Astrocyte (in vitro differentiated cells and primary cell): ENCODE data around the gene AKR1C3. TPM values are rescaled to one million over a fixed set of nuclear protein-coding genes. Genes with fewer than 3 reads are reported as not detected.

ENCODE experiments used
- DNase-seq: peaks from one replicate; pipeline ENCODE4 v3.0.0-alpha.2; 2010; ENCODE audit warnings: low read depth
- FAIRE-seq: peaks from 2 replicates; lab custom pipeline; 2011; peaks lifted over from hg19 to GRCh38; lab: Jason Lieb, UNC
- H2AFZ ChIP-seq: 2 replicates; pipeline ENCODE4 v1.6.0; 2012; ENCODE audit warnings: low read depth, low read length, inconsistent platforms
- H3K27ac ChIP-seq: 2 replicates; pipeline ENCODE4 v1.5.1; 2011; ENCODE audit warnings: low read depth, low read length, inconsistent platforms
- H3K27me3 ChIP-seq: 2 replicates; pipeline ENCODE4 v1.6.0; 2011; ENCODE audit warnings: low read length, inconsistent platforms; ENCODE audit not compliant: insufficient read depth
- H3K36me3 ChIP-seq: 2 replicates; pipeline ENCODE4 v1.5.1; 2011; ENCODE audit warnings: low read length, inconsistent platforms; ENCODE audit not compliant: insufficient read depth
- H3K4me1 ChIP-seq: 2 replicates; pipeline ENCODE4 v1.5.1; 2011; ENCODE audit warnings: low read length, inconsistent platforms; ENCODE audit not compliant: insufficient read depth
- H3K4me2 ChIP-seq: 2 replicates; pipeline ENCODE4 v1.6.0; 2012; ENCODE audit warnings: low read length, inconsistent platforms
- H3K4me3 ChIP-seq: 2 replicates; pipeline ENCODE4 v1.5.1; 2011; ENCODE audit warnings: low read depth, mild to moderate bottlenecking, low read length, inconsistent platforms; ENCODE audit not compliant: insufficient read depth
- H3K79me2 ChIP-seq: 2 replicates; pipeline ENCODE4 v1.6.0; 2012; ENCODE audit warnings: mild to moderate bottlenecking, low read length, inconsistent platforms; ENCODE audit not compliant: insufficient read depth
- H3K9ac ChIP-seq: 2 replicates; pipeline ENCODE4 v1.6.0; 2012; ENCODE audit warnings: mild to moderate bottlenecking, low read length, inconsistent platforms
- H3K9me3 ChIP-seq: 2 replicates; pipeline ENCODE4 v1.5.1; 2012; ENCODE audit warnings: low read depth, mild to moderate bottlenecking, low read length, inconsistent platforms; ENCODE audit not compliant: insufficient read depth
- H4K20me1 ChIP-seq: 2 replicates; pipeline ENCODE4 v1.6.0; 2012; ENCODE audit warnings: low read length, inconsistent platforms; ENCODE audit not compliant: insufficient read depth
- H3K27ac Mint-ChIP-seq: one replicate; pipeline ENCODE4 v1.8.0; 2021; ENCODE audit warnings: mild to moderate bottlenecking, mixed read lengths; ENCODE audit not compliant: unreplicated experiment
- H3K27me3 Mint-ChIP-seq: one replicate; pipeline ENCODE4 v1.8.0; 2021; ENCODE audit warnings: low read depth, mixed read lengths; ENCODE audit not compliant: unreplicated experiment
- H3K36me3 Mint-ChIP-seq: one replicate; pipeline ENCODE4 v1.8.0; 2021; ENCODE audit warnings: low read depth, mixed read lengths; ENCODE audit not compliant: unreplicated experiment
- H3K4me1 Mint-ChIP-seq: one replicate; pipeline ENCODE4 v1.8.0; 2021; ENCODE audit warnings: low read depth, mixed read lengths; ENCODE audit not compliant: unreplicated experiment
- H3K4me3 Mint-ChIP-seq: one replicate; pipeline ENCODE4 v1.8.0; 2021; ENCODE audit warnings: mild to moderate bottlenecking, moderate library complexity, mixed read lengths; ENCODE audit not compliant: unreplicated experiment
- H3K9me3 Mint-ChIP-seq: one replicate; pipeline ENCODE4 v1.8.0; 2021; ENCODE audit warnings: mild to moderate bottlenecking, mixed read lengths; ENCODE audit not compliant: unreplicated experiment
- EZH2 ChIP-seq: IDR thresholded peaks from 2 replicates; pipeline ENCODE4 v1.6.1; 2012; ENCODE audit warnings: mild to moderate bottlenecking, low read length, inconsistent platforms; ENCODE audit not compliant: insufficient read depth
- total RNA-seq: library from RNA; stranded (reverse); gene quantifications from 2 replicates; pipeline ENCODE4 v1.2.1, GENCODE V29; 2021
- TF ChIP-seq, protein P1 (sequence below): IDR thresholded peaks from 2 replicates; pipeline ENCODE4 v1.5.1; 2011; ENCODE audit warnings: low read depth, mild to moderate bottlenecking, inconsistent platforms, low read length, moderate library complexity; ENCODE audit not compliant: insufficient read depth

Gene AKR1C3
- total RNA-seq, 1 donor from 2014 or later: 0.43 TPM

DNA sequence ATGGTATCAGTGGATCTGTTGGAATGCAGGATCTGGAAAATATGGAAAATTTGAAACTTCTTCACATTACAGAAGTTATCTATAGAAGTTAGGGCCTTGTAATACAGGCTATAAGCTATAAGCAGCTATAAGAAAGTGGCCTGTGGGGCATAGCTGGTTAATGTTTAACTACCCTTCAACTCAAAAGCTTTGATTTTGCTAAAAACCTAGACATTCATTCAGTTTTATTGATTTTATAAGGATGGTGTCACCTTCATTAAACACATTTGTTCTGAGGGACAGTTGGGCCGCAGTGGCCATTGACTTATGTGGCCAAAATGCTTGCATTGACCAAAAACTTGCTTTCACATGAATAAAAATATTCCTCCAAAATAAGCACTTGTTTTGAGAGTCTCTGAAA lies 13.1 kb upstream of the AKR1C3 start:
- no peaks in the 10 kb centered on the region for H3K9me3 Mint-ChIP-seq
- peaks cover 2% of the 10 kb centered on the region for H3K4me1 Mint-ChIP-seq
- Histone ChIP-seq H3K4me2 (no peak overlapping the region), H3K27me3 (no peaks in the 10 kb centered on the region), H4K20me1 (no peaks in the 10 kb centered on the region), H3K9ac (no peak overlapping the region), H3K79me2 (no peaks in the 10 kb centered on the region), H3K4me1 (no peaks in the 10 kb centered on the region), H3K36me3 (no peaks in the 10 kb centered on the region), H3K9me3 (no peaks in the 10 kb centered on the region), H3K27ac (no peak overlapping the region), H3K4me3 (no peak overlapping the region), H2AFZ (no peak overlapping the region)
- DNase-seq (no peak), FAIRE-seq (no peak)
- no peaks in the 10 kb centered on the region for H3K36me3 Mint-ChIP-seq
- H3K27ac Mint-ChIP-seq: no peak overlapping the region
- TF ChIP-seq, protein P1, sequence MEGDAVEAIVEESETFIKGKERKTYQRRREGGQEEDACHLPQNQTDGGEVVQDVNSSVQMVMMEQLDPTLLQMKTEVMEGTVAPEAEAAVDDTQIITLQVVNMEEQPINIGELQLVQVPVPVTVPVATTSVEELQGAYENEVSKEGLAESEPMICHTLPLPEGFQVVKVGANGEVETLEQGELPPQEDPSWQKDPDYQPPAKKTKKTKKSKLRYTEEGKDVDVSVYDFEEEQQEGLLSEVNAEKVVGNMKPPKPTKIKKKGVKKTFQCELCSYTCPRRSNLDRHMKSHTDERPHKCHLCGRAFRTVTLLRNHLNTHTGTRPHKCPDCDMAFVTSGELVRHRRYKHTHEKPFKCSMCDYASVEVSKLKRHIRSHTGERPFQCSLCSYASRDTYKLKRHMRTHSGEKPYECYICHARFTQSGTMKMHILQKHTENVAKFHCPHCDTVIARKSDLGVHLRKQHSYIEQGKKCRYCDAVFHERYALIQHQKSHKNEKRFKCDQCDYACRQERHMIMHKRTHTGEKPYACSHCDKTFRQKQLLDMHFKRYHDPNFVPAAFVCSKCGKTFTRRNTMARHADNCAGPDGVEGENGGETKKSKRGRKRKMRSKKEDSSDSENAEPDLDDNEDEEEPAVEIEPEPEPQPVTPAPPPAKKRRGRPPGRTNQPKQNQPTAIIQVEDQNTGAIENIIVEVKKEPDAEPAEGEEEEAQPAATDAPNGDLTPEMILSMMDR: no peak
- TF ChIP-seq EZH2: no peak
- H3K4me3 Mint-ChIP-seq: no peak overlapping the region
- no peaks in the 10 kb centered on the region for H3K27me3 Mint-ChIP-seq

DNA sequence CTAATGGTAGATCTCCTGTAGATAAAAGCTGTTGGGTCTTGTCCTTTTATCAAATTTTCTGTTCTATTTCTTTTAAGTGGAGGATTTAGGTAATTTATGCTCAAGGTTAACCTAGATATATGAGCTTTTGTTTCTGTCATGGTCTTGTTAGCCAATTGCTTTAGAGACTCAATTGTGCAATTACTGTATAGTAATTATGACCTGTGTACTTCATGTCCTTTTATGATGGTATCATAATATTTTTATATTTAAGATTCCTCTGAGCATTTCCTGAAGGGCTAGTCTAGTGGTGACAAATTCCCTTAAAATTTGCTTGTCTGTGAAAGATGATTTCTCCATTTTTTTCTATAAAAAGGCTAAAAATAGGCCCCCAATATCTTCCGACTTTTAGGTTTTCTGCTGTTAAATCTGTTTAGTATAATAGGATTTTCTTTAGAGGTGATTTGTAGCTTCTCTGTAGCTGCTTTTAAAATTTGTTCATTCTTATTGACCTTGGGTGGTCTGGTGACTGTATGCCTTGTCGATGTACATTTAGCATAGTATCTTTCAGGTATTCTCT lies 5.4 kb upstream of the AKR1C3 start:
- H3K27ac Mint-ChIP-seq: no peak overlapping the region
- Histone ChIP-seq H3K4me2 (no peak overlapping the region), H3K9me3 (no peaks in the 10 kb centered on the region), H3K4me1 (no peaks in the 10 kb centered on the region), H3K79me2 (no peaks in the 10 kb centered on the region), H2AFZ (no peak overlapping the region), H3K9ac (no peak overlapping the region), H3K27ac (no peak overlapping the region), H3K27me3 (no peaks in the 10 kb centered on the region), H3K4me3 (no peak overlapping the region), H4K20me1 (no peaks in the 10 kb centered on the region), H3K36me3 (no peaks in the 10 kb centered on the region)
- H3K4me1 Mint-ChIP-seq: no peaks in the 10 kb centered on the region
- H3K36me3 Mint-ChIP-seq: no peaks in the 10 kb centered on the region
- FAIRE-seq (no peak), DNase-seq (no peak)
- no peak overlapping the region for H3K4me3 Mint-ChIP-seq
- peaks cover 7% of the 10 kb centered on the region for H3K9me3 Mint-ChIP-seq
- peaks cover 2% of the 10 kb centered on the region for H3K27me3 Mint-ChIP-seq
- TF ChIP-seq, protein P1: no peak
- no peak for TF ChIP-seq EZH2

DNA sequence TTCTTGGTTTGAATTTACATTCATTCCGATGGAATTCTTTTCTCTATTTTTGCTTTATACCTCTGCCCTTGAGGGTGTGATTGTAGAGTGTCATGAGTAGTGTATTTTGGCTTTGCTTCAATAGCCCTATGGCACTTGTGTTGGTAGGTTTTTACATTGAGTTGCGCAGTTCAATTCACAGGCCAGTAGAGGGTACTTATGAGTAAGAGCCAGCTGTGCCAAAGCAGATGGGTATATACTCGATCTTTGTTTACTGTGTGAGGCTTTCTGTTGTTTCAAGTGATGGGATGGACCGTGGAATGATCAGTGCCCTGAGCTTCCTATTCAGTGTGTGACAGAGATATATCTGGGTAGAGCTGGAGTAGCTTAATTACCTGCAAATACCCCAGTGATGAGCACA lies 4.3 kb upstream of the AKR1C3 start:
- Mint-ChIP-seq H3K27me3 (peaks cover 2% of the 10 kb centered on the region), H3K36me3 (no peaks in the 10 kb centered on the region), H3K4me3 (no peak overlapping the region), H3K9me3 (peaks cover 7% of the 10 kb centered on the region), H3K4me1 (no peaks in the 10 kb centered on the region), H3K27ac (no peak overlapping the region)
- FAIRE-seq: no peak
- H3K27ac ChIP-seq: no peak overlapping the region
- DNase-seq: no peak
- no peaks in the 10 kb centered on the region for H3K36me3 ChIP-seq
- no peaks in the 10 kb centered on the region for H3K79me2 ChIP-seq
- no peaks in the 10 kb centered on the region for H4K20me1 ChIP-seq
- TF ChIP-seq EZH2: no peak
- TF ChIP-seq, protein P1: peak; percentile 14
- no peaks in the 10 kb centered on the region for H3K4me1 ChIP-seq
- H3K4me2 ChIP-seq: no peak overlapping the region
- no peak overlapping the region for H3K4me3 ChIP-seq
- H2AFZ ChIP-seq: no peak overlapping the region
- no peaks in the 10 kb centered on the region for H3K27me3 ChIP-seq
- no peak overlapping the region for H3K9ac ChIP-seq
- no peaks in the 10 kb centered on the region for H3K9me3 ChIP-seq
